ENCODE data around the gene DYNLRB1.
A peak's percentile ranks its signal among the peaks of the same experiment; 100 is the strongest.

Gene DYNLRB1

GRCh38 chr20:34577061-34577460 lies 60.8 kb downstream of the DYNLRB1 start:
- TF ChIP-seq MAX (IDR thresholded peaks at IDR 0.05; ENCODE audit: low read depth, low read length): no peak
- no peak for TF ChIP-seq POLR2A (IDR thresholded peaks at IDR 0.05; ENCODE audit: extremely low read depth, insufficient read length)
- no peak for TF ChIP-seq MYC (IDR thresholded peaks at IDR 0.05; ENCODE audit: low read depth, low read length)
- TF ChIP-seq CTCF (IDR thresholded peaks at IDR 0.05; ENCODE audit: low read depth, low read length): no peak
- DNase-seq (ENCODE audit: low read depth): no peak
- H3K4me3 ChIP-seq (ENCODE audit: low read depth, low read length): no peak overlapping the region

GRCh38 chr20:34578025-34578424 lies 61.8 kb downstream of the DYNLRB1 start:
- no peak for TF ChIP-seq MYC (IDR thresholded peaks at IDR 0.05; ENCODE audit: low read depth, low read length)
- TF ChIP-seq POLR2A (IDR thresholded peaks at IDR 0.05; ENCODE audit: extremely low read depth, insufficient read length): no peak
- H3K4me3 ChIP-seq (ENCODE audit: low read depth, low read length): no peak overlapping the region
- peak; percentile 62 for DNase-seq (ENCODE audit: low read depth)

- DNase-seq (ENCODE audit: low read depth): no peak
- H3K4me3 ChIP-seq (ENCODE audit: low read depth, low read length): no peak overlapping the region
- TF ChIP-seq CTCF (IDR thresholded peaks at IDR 0.05; ENCODE audit: low read depth, low read length): no peak
- no peak for TF ChIP-seq MYC (IDR thresholded peaks at IDR 0.05; ENCODE audit: low read depth, low read length)
- TF ChIP-seq POLR2A (IDR thresholded peaks at IDR 0.05; ENCODE audit: extremely low read depth, insufficient read length): no peak
- no peak for TF ChIP-seq MAX (IDR thresholded peaks at IDR 0.05; ENCODE audit: low read depth, low read length)
Observed at GRCh38 chr20:34578521-34578920, 62.3 kb downstream of the DYNLRB1 start.

- peak; percentile 53 for DNase-seq (ENCODE audit: low read depth)
- TF ChIP-seq POLR2A (IDR thresholded peaks at IDR 0.05; ENCODE audit: extremely low read depth, insufficient read length) (no peak), CTCF (IDR thresholded peaks at IDR 0.05; ENCODE audit: low read depth, low read length) (peak; percentile 24)
Observed at GRCh38 chr20:34579191-34579978, 63.2 kb downstream of the DYNLRB1 start.

GRCh38 chr20:34579979-34580940 lies 64.0 kb downstream of the DYNLRB1 start:
- DNase-seq (ENCODE audit: low read depth): peak; percentile 34
- H3K4me3 ChIP-seq (ENCODE audit: low read depth, low read length): no peak overlapping the region

More at GRCh38 chr20:34579191-34579978, 63.2 kb downstream of the DYNLRB1 start:
- H3K4me3 ChIP-seq (ENCODE audit: low read depth, low read length): no peak overlapping the region

More at GRCh38 chr20:34579979-34580940, 64.0 kb downstream of the DYNLRB1 start:
- no peak for TF ChIP-seq MAX (IDR thresholded peaks at IDR 0.05; ENCODE audit: low read depth, low read length)
- no peak for TF ChIP-seq CTCF (IDR thresholded peaks at IDR 0.05; ENCODE audit: low read depth, low read length)
- no peak for TF ChIP-seq MYC (IDR thresholded peaks at IDR 0.05; ENCODE audit: low read depth, low read length)
- TF ChIP-seq POLR2A (IDR thresholded peaks at IDR 0.05; ENCODE audit: extremely low read depth, insufficient read length): no peak

Measured in NB4 (cell line).